ENCODE results near the gene UPK3BL2.
"Not testable (repeated sequence)": the region's sequence is repeated elsewhere in the genome, so short reads cannot be mapped to it uniquely, and the experiment has no call there.

UPK3BL2 gene

GRCh38 chr7:102494473-102495149 is 48.9 kb downstream of the UPK3BL2 start:
- not testable (repeated sequence) for DNase-seq (ENCODE audit: low spot score)

DNA sequence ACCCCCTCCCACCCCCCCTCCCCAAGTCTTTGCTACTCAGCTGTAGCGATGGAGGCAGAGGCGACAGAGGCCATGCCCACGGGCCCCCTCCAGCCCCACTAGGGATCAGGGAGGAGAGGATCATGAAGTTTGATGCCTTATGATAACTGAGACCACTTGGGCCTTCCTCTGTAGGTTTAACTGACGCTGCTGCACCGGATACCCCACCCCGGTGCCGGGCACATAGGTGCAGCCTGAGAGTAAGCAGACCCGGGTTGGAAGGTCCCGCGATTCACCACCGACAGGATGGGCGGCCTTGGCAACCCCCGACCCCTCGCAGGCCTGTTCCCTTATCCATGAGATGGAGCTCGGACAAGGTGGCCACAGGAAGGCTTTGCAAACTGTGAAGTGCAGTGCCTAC is 49.5 kb downstream of the UPK3BL2 start:
- DNase-seq (ENCODE audit: low spot score) = not testable (repeated sequence)

DNA sequence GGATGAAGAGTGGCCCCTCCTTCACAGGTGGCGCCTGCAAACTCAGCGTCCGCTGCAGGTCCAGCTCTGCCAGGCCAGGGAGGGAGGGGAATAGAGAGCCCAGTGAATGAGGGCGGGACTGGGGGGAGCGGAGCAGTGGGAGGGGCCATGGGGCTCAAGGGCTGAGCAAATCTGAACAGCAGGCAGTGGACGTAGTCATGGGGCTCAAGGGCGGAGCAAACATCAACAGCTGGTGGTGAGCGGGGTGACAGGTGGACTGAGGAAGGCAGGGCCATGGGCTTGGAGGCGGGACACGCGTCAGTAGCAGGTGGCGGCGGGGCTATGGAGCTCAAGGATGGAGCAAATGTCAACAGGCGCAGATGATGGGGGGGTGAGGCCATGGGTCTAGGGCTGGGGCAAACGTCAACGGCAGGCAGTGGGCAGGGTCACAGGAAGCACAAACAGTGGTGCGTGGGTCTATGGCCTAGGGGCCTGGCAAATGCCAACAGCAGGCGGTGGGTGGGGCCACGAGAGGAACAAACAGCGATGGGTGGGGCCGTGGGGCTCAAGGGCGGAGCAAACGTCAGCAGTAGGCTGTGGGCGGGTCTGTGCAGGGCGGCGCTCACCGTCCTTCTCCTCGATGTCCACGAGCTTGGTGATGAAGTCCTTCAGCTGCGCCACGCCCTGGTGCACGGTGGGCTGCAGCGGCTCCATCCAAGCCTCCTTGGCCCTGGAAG is 50.1 kb downstream of the UPK3BL2 start:
- not testable (repeated sequence) for DNase-seq (ENCODE audit: low spot score)

GRCh38 chr7:102490529-102491075 is 52.9 kb downstream of the UPK3BL2 start:
- DNase-seq (ENCODE audit: low spot score) = not testable (repeated sequence)
